ENCODE results near the gene SYNDIG1. TPM values are rescaled to one million over a fixed set of nuclear protein-coding genes. Genes with fewer than 3 reads are reported as not detected.

The SYNDIG1 gene
- total RNA-seq, 4 donors from 2014 or later: 8.3 to 12.4 (median 10.2) TPM

GRCh38 chr20:24675651-24676352 is 206.4 kb downstream of the SYNDIG1 start:
- 70 to 89% methylated on average over 3 to 8 of the region's 8 CpGs for WGBS, 2 donors
- TF ChIP-seq POLR2A (IDR thresholded peaks at IDR 0.05) (no peak), CTCF (IDR thresholded peaks at IDR 0.05) (no peak)
- Histone ChIP-seq H3K4me1 (peaks cover 0 to 7% of the 10 kb centered on the region in 2 donors), H3K27me3 (no peaks in the 10 kb centered on the region), H3K27ac (no peak overlapping the region), H3K4me3 (replicated peaks in 1 of 3) (no peak overlapping the region), H3K9me3 (no peaks in the 10 kb centered on the region), H3K36me3 (no peaks in the 10 kb centered on the region)
- no peak for DNase-seq
- intact Hi-C loops (cut with DNase I): no loop called here

- H3K27ac ChIP-seq: no peak overlapping the region
- H3K4me3 ChIP-seq (replicated peaks in 1 of 3): no peak overlapping the region
- intact Hi-C loops (cut with DNase I): no loop called here
- 92% methylated on average over 9 of the region's 11 CpGs for WGBS, 2 donors
- no peaks in the 10 kb centered on the region for H3K27me3 ChIP-seq
- no peaks in the 10 kb centered on the region for H3K9me3 ChIP-seq
- H3K36me3 ChIP-seq: no peaks in the 10 kb centered on the region
- H3K4me1 ChIP-seq: peaks cover 0 to 7% of the 10 kb centered on the region in 2 donors
- DNase-seq: no peak
- TF ChIP-seq POLR2A (IDR thresholded peaks at IDR 0.05) (no peak), CTCF (IDR thresholded peaks at IDR 0.05) (no peak)
Measured at GRCh38 chr20:24676353-24676977, 207.0 kb downstream of the SYNDIG1 start.

GRCh38 chr20:24676978-24677370 is 207.5 kb downstream of the SYNDIG1 start:
- 82 to 89% methylated on average over 6 of the region's 6 CpGs for WGBS, 2 donors
- intact Hi-C loops (cut with DNase I): no loop called here
- Histone ChIP-seq H3K27me3 (no peaks in the 10 kb centered on the region), H3K4me1 (peaks cover 0 to 7% of the 10 kb centered on the region in 2 donors), H3K36me3 (no peaks in the 10 kb centered on the region), H3K9me3 (no peaks in the 10 kb centered on the region), H3K27ac (no peak overlapping the region), H3K4me3 (replicated peaks in 1 of 3) (no peak overlapping the region)
- no peak for DNase-seq
- no peak for TF ChIP-seq POLR2A (IDR thresholded peaks at IDR 0.05)
- TF ChIP-seq CTCF (IDR thresholded peaks at IDR 0.05): no peak

DNA sequence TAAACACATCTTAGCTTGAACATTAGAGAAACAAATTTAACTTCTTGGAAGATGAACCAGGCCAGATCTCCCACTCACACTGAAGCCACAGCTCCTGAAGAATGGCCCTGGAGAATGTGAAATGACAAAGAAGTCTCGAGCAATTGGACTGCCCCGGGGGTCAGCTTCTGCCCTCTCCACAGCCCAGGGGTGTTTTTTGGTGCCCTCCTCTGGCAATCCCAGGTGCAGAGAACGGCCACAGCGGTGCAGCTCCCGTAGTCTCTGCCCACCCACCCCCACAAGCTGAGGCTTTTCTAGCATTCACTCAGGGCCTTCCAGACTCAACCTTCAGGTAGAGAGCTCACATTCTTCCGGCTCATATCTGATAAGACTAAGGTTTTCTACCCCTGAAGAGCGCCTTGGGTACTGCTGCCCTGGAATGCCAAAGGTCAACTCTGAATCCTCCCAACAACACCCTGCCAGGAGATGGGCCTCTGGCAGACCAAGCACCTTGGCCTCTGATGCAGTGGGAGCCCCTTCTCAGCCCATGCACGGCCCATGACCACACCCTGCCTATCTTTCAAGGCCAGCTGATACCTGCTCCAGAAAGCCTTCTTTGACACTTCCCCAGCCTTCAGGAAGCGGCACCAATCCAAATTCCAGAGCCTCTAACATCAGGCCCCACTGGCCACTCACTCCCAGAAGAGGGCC is 208.3 kb downstream of the SYNDIG1 start:
- no peak for TF ChIP-seq POLR2A (IDR thresholded peaks at IDR 0.05)
- no peak for TF ChIP-seq CTCF (IDR thresholded peaks at IDR 0.05)
- WGBS, 2 donors: 89 to 93% methylated on average over 9 of the region's 9 CpGs
- Histone ChIP-seq H3K9me3 (no peaks in the 10 kb centered on the region), H3K4me3 (replicated peaks in 1 of 3) (no peak overlapping the region), H3K27me3 (no peaks in the 10 kb centered on the region), H3K36me3 (no peaks in the 10 kb centered on the region), H3K4me1 (peaks cover 0 to 7% of the 10 kb centered on the region in 2 donors), H3K27ac (no peak overlapping the region)
- DNase-seq: no peak
- intact Hi-C loops (cut with DNase I): no loop called here
